NCI-H2171 (cell line): ENCODE measurements around the gene APOBEC3A.
"Not testable (repeated sequence)": the region's sequence is repeated elsewhere in the genome, so short reads cannot be mapped to it uniquely, and the experiment has no call there.

Experiments used
- DNase-seq: peaks from one replicate; lab custom pipeline; 2025; lab: John Stamatoyannopoulos, UW

The APOBEC3A gene

DNA sequence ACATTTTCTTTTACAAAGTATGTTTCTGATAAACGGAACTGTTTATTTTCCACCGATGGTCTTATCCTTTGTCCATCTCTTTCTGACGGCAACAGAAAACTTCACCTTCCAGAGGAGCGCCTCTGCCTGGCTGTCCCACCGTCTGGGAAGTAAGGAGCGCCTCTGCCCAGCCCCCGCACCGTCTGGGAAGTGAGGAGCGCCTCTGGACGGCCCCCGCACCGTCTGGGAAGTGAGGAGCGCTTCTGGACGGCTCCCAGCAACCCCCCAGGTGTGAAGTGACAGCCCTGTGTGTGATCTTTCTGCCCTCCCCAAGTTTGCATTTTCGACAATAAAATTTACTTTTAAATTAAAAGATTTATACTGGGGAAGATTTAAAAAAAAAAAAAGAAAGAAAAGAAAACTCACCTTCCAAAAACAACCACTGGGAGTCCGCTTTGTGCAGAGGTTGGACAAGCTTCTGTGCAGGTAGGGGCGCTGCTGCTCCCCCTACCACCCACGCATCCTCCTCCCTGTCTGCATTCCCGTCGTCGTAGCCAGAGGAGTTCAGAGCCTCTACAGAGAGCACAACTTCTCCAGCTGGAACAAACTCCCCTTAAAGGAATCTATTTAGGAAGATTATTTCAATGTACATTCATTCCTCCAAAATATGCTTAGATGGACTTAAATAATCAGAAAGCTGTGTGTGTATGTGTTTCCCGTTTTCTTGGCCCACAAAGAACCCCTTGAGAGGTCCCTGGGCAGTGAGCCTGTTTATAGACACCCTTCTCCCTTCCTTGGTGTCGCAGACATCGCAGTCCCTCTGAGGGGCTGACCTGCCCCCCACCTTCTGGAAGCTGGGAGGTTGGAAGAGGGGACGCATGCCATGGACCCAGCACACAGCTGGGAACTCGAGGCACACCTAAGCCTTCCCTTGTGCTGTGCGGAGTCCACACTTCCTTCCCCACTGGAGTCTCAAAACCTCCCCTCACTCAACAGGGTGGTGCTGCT, 23.9 kb downstream of the APOBEC3A start:
- no peak for DNase-seq

DNA sequence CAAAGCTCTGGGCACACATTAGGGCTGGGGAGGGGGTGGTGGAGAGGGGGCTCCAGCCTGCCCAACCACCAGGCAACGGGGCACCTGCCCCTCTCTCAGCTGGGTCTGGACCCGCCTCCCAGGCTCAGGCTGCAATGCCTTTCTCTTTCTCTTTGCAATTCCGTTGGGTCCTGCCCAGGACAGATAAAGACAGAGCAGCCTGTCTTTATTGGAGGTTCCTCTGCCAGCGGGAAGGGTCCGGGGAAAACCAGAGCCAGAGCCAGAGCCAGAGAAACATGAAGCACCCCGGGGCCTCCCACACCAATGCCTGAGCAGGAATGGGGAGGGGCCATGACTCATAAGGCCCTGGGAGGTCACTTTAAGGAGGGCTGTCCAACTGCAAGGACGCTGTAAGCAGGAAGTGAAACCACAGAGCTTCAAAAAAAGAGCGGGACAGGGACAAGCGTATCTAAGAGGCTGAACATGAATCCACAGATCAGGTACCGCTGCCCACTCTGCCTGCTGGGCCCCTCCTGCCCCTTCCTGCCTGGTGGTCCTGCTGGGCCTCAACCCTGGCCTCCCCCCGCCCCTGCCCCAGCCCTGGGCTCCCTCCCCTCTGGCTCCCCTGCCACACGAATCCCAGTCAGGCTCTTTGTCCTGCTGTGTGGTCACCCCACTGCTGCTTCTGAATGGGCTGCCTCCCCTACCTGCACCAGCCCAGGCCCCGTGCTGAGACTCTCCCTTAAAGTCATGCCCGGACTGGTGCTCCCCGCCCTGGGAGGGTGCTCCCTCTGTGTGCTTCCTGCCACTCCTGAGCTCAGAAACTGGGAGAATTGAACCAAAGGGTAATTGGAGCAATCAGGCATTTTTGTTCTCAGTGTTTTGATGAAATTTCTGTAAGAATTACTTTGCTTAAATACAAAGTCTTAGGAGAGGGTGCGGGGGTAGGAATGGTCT, 24.9 kb downstream of the APOBEC3A start, which contains the start of gene APOBEC3B:
Gene APOBEC3B (plus strand): TSS at position 356 of the 936 bp plus-strand sequence. CDS start 107 bp downstream, at position 463.
- DNase-seq = no peak

- DNase-seq = no peak
Measured at GRCh38 chr22:38984224-38984623, 26.8 kb downstream of the APOBEC3A start.

DNA sequence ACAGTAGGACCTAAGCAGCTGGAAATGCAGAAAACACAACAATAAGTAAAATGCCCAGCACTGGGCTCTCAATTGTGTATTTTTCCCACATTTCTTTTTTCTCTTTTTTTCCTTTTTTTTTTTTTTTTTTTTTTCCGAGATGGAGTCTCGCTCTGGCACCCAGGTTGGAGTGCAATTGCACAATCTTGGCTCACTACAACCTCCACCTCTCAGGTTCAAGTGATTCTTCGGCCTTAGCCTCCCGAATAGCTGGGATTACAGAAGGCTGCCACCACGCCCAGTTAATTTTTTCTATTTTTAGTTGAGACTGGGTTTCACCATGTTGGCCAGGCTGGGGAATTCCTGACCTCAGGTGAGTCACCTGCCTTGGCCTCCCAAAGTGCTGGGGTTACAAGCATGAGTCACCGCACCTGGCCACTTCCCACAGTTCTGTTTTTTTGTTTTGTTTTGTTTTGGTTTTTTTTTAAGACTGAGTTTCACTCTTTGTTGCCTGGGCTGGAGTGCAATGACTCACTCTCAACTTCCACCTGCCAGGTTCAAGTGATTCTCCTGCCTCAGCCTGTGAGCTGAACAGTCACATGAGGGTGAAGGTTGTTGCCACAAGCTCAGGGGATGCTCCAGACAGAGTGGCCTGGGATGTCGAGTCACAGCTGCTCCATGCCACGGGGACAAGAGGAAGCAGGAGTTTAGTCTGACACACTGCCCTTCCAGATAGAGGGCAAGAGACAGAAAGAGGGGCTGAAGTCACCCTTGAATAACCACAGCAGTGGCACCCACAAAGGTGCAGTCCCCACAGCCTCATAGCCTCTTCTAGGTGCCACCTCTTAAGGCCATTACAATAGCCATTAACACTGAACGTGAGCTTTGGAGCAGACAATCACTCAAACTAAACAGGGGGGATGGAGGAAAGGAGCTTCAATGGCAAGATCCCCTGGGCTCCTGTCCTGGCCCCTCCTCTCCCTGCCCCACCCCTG, 27.7 kb downstream of the APOBEC3A start:
- DNase-seq = peak; percentile 27

DNA sequence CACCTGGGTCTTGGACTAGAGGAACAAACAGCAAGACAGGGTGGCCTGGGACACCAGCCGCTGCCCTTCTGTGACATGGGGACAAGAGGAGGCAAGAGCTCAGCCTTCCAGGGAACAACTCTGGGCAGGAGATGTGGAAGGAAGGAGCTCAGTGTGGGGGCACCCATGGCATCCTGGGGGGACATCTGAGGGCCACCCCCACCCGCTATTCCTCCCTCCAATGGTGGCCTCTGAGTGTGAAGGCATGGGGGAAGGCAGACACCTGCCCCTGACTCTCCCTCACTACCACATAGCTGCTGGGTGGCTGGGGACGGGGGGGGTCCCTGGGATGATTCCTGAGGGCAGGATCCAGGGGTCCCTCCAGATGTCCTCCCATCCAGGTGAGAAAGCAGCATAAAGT, 29.2 kb downstream of the APOBEC3A start:
- no peak for DNase-seq

- DNase-seq = no peak
Measured at GRCh38 chr22:38987171-38987895, 29.9 kb downstream of the APOBEC3A start.

DNA sequence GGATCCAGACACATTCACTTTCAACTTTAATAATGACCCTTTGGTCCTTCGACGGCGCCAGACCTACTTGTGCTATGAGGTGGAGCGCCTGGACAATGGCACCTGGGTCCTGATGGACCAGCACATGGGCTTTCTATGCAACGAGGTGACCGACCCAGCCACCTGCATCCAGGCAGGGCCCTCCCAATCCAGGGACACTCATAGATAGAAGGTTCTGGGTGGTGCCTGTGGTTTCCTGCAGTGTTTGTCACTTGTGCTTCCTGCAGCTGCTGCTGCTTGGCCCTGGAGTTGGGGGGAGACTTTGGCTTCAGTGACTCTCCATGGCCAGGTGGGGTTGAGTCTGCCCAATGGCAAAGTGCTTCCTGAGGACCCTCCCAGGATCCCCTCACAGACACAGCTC, 32.1 kb downstream of the APOBEC3A start:
- no peak for DNase-seq

- DNase-seq = not testable (repeated sequence)
Measured at GRCh38 chr22:38992871-38993371, 35.5 kb downstream of the APOBEC3A start.

DNA sequence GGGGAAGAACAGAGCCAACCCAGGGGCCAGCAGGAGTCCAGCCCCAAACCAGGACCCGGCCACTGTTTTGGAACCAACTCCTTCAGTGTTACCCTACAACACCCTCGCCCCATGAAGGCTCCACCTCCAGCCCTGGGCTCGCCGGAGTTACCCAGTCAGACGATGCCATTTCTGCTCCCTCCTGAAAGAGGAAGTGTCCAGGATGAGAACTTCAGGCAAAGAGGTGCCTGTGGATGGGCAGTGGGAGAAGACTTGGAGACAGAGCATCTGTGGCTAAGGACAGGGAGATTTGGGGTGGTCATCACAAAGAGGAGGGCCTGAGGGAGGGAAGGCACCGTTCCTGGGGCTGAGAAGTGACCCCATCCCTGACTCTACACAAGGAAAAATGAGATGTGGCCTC, 38.7 kb downstream of the APOBEC3A start:
- no peak for DNase-seq

- DNase-seq = no peak
Measured at GRCh38 chr22:38997518-38997917, 40.1 kb downstream of the APOBEC3A start.

- DNase-seq = peak; percentile 36
Measured at GRCh38 chr22:39003165-39003638, 45.8 kb downstream of the APOBEC3A start.

DNA sequence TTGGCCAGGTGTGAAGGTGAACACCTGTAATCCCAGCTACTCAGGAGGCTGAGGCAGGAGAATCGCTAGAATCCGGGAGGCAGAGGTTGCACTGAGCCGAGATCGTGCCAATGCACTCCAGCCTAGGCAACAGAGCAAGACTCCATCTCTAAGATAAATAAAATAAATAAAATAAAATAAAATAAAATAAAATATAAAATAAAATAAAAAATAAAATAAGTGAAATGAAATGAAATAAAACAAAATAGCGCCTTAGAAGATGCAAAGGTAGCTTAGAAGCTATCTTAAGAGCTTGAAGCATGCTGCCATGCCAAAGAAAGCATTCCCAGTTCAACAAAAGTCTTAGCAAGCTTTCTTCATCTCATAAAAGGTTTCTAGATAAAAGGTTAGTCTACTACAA, 49.8 kb downstream of the APOBEC3A start:
- no peak for DNase-seq

DNA sequence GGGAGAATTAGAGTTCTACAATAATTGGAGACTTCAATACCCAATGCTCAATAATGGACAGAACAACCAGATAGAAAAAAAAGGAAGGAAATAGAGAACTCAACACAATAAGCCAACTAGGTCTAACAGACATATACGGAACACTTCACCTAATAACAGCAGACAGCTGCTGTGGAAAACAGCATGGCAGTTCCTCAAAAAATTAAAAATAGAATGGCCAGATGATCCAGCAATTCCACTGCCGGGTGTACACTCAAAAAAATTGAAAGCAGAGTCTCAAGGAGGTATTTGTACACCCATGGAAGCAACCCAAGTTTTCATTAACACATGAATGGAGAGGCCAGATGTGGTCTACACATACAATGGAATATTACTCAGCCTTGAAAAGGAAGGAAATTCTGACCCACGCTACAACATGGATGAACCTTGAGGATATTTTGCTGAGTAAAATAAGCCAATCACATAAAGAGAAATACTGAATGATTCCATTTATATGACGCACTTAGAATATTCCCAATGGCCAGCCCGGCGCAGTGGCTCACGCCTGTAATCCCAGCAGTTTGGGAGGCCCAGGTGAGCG, 51.0 kb downstream of the APOBEC3A start:
- not testable (repeated sequence) for DNase-seq

DNA sequence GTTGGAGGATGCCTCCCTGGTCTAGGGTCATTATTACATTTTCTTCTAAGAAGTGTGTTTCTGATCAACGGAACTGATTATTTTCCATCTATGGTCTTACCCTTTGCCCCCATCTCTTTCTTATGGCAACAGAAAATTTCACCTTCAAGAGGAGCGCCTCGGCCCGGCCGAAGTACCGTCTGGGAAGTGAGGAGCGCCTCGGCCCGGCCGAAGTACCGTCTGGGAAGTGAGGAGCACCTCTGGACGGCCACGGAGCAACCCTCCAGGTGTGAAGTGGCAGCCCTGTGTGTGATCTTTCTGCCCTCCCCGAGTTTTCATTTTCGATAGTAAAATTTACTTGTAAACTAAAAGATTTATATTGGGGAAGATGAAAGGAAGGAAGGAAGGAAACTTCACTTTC, 53.5 kb downstream of the APOBEC3A start:
- DNase-seq = no peak
